Measurements from ENCODE around the gene EPHA4.

Gene EPHA4

GRCh38 chr2:221567809-221568208, 4.3 kb downstream of the EPHA4 start:
- H3K4me3 ChIP-seq (ENCODE audit: low read depth, low read length) = no peak overlapping the region
- no peak for TF ChIP-seq CTCF (IDR thresholded peaks at IDR 0.05; ENCODE audit: low read depth, low read length)

GRCh38 chr2:221567231-221567760, 4.8 kb downstream of the EPHA4 start:
- no peak overlapping the region for H3K4me3 ChIP-seq (ENCODE audit: low read depth, low read length)
- TF ChIP-seq CTCF (IDR thresholded peaks at IDR 0.05; ENCODE audit: low read depth, low read length) = no peak

- TF ChIP-seq CTCF (IDR thresholded peaks at IDR 0.05; ENCODE audit: low read depth, low read length) = no peak
- H3K4me3 ChIP-seq (ENCODE audit: low read depth, low read length) = no peak overlapping the region
Observed at GRCh38 chr2:221563270-221563985, 8.7 kb downstream of the EPHA4 start.

GRCh38 chr2:221562226-221562625, 9.9 kb downstream of the EPHA4 start:
- TF ChIP-seq CTCF (IDR thresholded peaks at IDR 0.05; ENCODE audit: low read depth, low read length) = no peak
- no peak overlapping the region for H3K4me3 ChIP-seq (ENCODE audit: low read depth, low read length)

GRCh38 chr2:221561770-221562169, 10.3 kb downstream of the EPHA4 start:
- no peak for TF ChIP-seq CTCF (IDR thresholded peaks at IDR 0.05; ENCODE audit: low read depth, low read length)
- no peak overlapping the region for H3K4me3 ChIP-seq (ENCODE audit: low read depth, low read length)

- TF ChIP-seq CTCF (IDR thresholded peaks at IDR 0.05; ENCODE audit: low read depth, low read length) = no peak
- H3K4me3 ChIP-seq (ENCODE audit: low read depth, low read length) = no peak overlapping the region
Observed at GRCh38 chr2:221559991-221560390, 12.1 kb downstream of the EPHA4 start.

GRCh38 chr2:221558107-221558506, 14.0 kb downstream of the EPHA4 start:
- no peak for TF ChIP-seq CTCF (IDR thresholded peaks at IDR 0.05; ENCODE audit: low read depth, low read length)
- no peak overlapping the region for H3K4me3 ChIP-seq (ENCODE audit: low read depth, low read length)

Data from WI38 (cell line).